DMS 273 treated with DMSO at 0.1 percent for 48 hours (cell line): ENCODE data around the gene PRSS50.

ENCODE experiments used
- DNase-seq: peaks from one replicate; lab custom pipeline; 2025; lab: John Stamatoyannopoulos, UW

PRSS50 gene

GRCh38 chr3:46692566-46692990, 25.1 kb downstream of the PRSS50 start:
- DNase-seq, result no peak

DNA sequence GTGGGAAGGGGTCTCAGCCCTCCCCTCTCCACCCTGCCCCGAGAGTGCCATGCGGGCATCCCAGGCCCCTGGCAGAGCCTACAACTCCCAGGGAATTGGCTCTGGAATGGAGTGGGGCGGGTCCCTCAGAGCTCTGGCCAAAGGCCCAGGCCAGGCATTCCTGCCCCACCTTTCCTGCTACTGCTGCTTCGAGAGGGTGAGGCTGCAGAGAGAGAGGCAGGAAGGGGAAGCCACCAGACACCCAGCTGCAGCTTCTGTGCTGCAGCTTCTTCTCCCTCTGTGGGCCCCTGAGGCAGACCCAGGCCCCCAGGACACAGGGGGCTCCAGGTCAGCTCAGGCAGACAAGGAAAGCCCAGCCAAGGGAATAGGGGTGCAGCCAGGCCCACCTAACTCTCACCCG, 26.9 kb downstream of the PRSS50 start:
- DNase-seq, result no peak

- no peak for DNase-seq
Observed at GRCh38 chr3:46685446-46685845, 32.2 kb downstream of the PRSS50 start.

DNA sequence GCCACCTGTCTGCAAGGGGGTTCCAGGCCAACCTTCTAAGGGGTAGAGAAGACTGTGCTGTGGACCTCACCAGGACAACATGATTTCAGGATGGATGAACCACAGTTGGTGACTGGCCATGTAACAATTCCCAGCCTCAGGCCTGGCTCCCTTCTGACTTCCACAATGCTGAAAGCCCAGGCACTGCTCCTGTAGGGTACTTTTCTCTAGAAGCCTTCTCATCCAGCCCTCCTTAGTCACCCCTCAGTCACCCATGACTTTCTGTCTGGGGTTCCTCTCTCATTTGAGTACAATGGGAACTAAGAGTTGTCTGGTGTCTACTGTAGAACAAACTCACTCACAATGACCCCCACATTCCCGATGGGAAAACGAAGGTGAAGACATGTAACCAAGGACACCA, 32.8 kb downstream of the PRSS50 start:
- no peak for DNase-seq

DNA sequence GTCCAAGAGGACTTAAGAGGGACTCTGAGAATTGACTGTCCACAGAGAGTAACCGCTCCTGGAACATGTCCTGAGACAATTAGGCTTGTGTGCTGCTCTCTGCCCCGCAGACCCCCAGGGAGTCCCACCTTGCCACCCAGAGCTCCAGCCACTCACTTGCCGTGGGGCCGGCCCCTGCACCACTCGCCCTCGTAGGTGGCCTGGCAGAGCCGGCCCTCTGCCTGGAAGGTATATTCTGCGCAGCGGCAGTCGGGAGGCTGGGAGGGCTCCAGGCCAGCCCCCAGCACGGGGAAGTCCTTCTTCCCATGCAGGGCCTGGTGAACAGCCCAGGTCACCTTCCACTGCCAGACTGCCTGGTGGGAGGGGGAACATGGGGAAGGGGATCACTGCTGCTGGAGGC, 34.7 kb downstream of the PRSS50 start:
- no peak for DNase-seq

GRCh38 chr3:46681856-46682540, 35.7 kb downstream of the PRSS50 start:
- DNase-seq, result no peak

DNA sequence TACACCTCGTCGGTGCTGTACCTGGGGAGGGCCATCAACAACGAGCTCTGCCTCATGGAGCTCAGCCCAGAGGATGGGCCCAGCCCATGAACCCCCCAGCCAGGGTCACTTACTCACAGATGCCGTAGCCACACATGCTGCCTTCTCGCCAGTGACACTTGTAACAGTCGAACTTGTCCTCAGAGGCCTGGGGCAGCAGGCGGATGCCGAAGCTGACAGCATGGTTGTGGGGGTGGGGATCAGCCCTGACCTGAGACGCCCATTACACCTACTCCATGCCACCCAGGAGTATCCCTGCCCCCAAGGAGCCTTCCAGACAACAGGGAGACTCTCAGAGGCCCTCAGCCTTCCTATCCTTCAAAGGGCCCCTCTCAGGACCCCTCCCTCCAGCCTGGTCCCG, 36.3 kb downstream of the PRSS50 start:
- no peak for DNase-seq

- no peak for DNase-seq
Observed at GRCh38 chr3:46680298-46680826, 37.3 kb downstream of the PRSS50 start.

- DNase-seq, result no peak
Observed at GRCh38 chr3:46679681-46680080, 38.0 kb downstream of the PRSS50 start.

GRCh38 chr3:46678280-46678679, 39.4 kb downstream of the PRSS50 start:
- no peak for DNase-seq

DNA sequence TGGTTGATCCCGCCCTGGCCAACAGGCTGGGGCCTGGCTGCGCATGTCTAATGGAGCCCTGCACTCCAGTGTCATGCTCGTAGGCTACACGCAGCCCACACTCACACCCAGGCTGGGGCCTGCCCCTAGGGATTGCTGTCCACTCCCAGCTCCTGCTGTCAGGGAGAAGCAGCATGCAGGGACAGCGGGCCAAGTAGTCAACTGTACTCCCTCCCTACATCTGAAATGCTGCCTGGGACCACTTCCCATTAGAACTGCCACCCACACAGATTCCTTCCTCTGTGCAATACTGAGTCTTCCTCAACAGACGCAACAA, 40.3 kb downstream of the PRSS50 start:
- no peak for DNase-seq

DNA sequence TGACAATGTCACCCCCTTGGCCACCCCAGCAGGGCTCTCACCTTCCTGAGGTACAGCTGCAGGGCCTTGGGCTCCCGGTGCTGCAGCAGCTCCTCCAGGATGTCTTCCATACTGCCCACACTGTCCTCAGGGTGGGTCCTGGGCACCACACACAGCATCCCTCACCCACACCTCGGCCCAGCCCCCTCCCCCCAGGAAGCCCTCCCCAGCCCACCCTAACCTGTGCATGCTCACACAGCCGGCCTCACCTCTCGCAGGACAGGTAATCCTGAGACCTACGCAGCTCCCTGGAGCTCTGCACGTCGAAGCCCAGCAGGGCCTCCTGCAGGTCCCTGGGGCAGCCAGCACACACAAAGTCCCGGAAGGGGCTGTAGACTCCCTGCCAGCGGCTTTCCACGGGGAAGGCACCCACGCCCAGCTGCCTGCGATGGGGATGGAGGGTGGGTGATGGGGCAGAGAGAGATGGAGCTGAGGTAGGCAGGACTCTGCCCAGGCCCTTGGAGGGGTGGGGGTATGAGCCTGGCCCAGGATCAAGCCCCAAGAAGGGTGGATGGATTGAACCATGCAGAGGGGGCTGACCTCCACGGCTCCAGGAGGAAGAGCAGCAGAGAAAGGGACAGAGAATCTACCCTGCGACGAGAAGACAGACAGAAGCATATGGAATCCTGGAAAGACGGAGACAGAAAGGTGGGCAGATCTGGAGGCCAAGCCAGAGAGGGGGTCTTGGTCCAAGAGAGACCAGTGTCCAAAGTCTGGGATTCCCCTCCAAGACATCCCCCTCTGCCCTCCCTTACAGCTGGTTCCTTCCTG, 40.9 kb downstream of the PRSS50 start:
- DNase-seq, result no peak

GRCh38 chr3:46675843-46676567, 41.7 kb downstream of the PRSS50 start:
- DNase-seq, result no peak

GRCh38 chr3:46675426-46675825, 42.2 kb downstream of the PRSS50 start:
- no peak for DNase-seq

GRCh38 chr3:46674031-46674845, 43.4 kb downstream of the PRSS50 start:
- DNase-seq, result no peak

DNA sequence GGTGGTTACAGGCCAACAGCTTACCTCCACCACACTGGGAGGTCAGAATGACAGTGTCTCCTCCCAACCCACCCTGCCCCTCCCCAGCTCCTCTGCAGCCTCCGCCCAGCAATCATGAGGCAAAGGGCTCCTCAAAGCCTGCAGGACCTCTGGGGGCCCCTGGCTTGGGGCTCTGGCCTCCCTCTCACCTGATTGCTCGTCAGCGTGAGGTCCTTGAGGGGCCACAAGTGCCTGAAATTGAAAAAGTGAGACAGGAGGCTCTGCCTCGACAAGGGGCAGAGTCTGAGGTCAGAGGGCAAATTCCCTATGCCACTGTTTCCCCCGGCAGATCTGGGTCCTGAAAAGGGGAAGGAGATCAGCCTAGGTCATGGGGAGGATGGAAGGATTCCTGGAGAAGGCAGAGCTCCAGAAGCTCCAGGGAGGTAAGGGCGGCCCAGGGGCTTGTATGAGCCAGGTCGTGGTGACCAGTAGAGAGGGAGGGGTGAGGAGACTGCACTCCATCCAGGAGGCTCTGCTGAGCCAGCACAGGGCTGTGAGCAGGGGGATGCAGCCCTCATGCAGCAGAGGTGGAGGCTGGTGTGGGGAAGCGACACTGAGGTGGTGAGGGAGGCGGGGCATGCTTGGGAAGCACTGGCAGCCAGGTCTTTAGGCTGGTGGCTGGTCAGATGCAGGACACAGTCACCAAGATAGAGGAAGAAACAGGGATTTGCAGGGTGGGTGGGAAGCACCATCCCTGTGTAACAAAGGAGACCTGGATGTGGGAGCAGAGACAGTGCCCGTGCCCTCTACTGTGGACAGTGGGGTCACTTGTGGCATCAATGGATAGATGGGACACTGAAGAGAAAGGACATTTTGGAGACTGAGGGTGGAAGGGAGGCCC, 44.3 kb downstream of the PRSS50 start:
- no peak for DNase-seq

GRCh38 chr3:46672349-46672695, 45.3 kb downstream of the PRSS50 start:
- no peak for DNase-seq

GRCh38 chr3:46671541-46672348, 45.9 kb downstream of the PRSS50 start:
- no peak for DNase-seq

DNA sequence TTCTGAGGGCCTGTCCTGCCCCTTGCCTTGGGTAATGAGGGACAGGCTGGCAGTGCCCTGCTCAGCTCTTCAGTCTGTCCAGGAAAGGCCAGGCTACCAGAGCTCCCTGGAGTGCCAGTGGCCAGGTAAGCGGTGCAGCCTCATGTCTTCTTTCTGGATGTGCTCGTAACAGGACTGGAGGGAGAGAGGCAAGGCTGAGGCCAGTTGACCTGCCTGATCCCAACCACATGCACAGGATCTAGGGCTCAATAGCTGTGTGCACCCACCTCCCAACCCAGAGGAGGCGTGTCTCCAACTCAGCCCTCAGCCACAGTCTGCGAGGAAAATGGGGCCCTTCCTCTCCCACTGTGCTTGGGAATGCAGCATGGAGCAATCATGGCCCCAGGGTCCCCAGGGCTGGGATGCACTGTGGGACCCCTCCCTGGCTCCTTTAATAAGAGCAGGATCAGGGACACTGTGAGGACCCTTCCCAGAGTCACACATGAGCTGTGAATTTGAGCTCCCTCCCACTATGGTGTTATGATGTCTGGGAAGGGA, 46.7 kb downstream of the PRSS50 start:
- no peak for DNase-seq
